HG03439 (cell line): Measurements from ENCODE around the gene DUSP7.

ENCODE experiments used
- ATAC-seq: cut with Tn5 transposase; IDR thresholded peaks from one replicate; pipeline ENCODE4 v1.9.1; 2021; ENCODE audit warnings: mild to moderate bottlenecking, moderate library complexity; ENCODE audit not compliant: unreplicated experiment

Gene DUSP7

DNA sequence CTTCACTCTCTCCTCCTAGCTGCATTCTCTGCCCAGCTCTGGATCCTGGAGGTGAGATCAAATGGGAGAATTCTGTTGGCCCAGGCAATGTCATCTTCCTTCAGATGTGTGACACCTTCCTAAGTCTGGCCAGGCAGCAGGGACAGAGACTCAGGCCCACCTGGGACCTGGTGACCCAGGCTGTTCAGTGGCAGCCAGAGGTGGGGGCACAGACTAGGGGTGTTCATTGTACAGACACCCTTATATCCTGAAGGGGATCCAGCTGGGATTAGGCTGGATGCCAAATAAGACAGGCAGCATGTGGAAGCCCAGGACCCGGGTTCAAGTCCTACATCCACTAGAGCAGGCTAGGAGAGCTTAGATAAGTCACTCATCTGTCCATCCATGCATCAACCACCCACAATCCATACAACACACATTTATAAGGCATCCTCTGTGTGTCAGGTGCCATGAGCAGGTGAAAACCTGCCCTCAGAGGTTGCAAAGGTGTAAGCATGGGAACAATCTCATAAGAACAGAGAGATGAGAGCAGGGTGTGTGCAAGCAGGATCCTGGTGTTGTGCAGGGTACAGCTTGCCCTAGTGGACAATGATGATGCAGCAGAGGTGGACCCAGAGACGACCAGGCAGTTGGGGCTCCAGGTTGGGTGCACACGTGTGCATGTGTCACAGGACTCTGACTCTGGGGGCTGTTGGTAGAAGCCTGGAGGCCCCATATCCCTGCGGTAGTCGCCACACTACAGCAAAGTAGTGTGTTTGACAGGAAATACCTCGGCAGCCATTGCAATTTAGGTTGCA is 42.4 kb downstream of the DUSP7 start:
- ATAC-seq = no peak

GRCh38 chr3:52012699-52013098 is 43.7 kb downstream of the DUSP7 start:
- ATAC-seq = no peak

GRCh38 chr3:52010431-52010830 is 45.9 kb downstream of the DUSP7 start:
- ATAC-seq = no peak

DNA sequence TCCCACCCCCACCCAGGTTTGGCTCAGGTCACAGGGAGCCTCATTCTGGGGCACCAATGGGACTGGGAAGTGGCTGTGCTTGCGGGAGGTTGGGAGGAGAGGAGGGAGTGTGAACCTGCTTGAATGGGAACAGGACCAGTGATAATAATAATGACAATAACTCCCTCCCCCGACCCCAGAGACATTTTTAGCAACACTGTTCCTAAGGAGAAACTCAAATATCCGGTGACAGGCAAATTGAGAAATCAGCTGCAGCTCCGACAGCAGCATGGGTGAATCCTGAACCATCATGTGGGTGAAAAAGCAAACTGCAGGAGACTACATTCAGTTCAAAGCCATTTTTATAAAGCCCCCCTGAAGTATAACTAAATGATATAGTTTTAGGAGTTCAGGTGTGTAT is 49.1 kb downstream of the DUSP7 start:
- no peak for ATAC-seq

GRCh38 chr3:52006820-52007133 is 49.6 kb downstream of the DUSP7 start:
- no peak for ATAC-seq

GRCh38 chr3:52006017-52006819 is 50.2 kb downstream of the DUSP7 start:
- no peak for ATAC-seq

GRCh38 chr3:52005571-52005986 is 50.8 kb downstream of the DUSP7 start:
- ATAC-seq = no peak

DNA sequence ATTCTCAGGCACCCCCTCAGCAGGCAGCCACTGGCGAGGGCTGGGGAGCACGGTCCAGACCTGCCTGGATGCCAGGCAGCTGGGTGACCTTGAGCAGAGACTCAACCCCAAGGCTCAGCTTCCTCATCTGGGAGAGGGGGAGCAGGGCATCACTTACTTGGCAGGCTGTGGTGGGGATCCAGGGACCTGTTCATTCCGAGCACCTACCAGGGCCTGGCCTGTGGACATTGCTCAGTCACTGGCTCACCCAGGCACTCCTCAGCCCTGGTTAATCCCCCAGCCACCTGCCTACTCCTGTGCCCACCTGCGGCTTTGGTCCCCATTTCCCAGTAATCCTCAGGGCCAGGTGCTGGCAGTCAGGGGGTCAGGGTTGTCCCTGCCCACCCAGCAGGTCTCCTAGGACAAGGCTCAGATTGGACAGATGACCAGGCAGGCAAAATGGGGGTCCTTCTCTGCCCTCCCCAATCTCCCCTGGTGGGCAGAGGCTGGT is 51.4 kb downstream of the DUSP7 start:
- ATAC-seq = no peak

DNA sequence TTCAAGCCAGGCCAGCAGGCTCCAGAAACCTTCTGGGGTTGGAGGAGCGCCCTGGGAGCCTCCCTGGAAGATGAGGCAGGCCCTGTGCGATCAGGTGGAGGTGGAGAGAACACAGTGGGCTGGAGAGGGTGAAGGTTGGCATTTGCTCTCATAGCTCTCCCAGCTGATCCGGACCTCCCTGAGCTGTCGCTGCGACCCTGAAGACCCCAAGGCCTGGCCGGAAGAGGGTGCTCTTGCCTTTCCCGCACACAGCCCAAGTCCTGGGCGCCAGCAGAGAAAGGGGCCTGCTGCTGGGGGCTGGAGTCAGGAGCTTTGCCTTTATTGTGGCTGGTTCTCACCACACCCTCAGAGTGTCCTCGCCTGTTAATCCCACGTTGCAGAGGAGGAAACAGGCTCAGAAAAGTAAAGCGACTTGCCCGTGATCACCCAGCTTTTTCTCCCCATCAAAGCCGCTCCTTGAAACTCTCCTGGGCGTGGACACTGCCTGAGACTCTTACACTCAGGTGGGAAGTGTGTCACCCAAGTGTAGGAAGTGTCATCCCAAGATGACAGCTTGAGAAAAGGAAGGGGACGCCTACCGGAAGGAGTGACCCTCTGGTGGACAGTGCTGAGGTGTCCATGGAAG is 52.1 kb downstream of the DUSP7 start:
- no peak for ATAC-seq

GRCh38 chr3:52002748-52003147 is 53.6 kb downstream of the DUSP7 start:
- no peak for ATAC-seq

DNA sequence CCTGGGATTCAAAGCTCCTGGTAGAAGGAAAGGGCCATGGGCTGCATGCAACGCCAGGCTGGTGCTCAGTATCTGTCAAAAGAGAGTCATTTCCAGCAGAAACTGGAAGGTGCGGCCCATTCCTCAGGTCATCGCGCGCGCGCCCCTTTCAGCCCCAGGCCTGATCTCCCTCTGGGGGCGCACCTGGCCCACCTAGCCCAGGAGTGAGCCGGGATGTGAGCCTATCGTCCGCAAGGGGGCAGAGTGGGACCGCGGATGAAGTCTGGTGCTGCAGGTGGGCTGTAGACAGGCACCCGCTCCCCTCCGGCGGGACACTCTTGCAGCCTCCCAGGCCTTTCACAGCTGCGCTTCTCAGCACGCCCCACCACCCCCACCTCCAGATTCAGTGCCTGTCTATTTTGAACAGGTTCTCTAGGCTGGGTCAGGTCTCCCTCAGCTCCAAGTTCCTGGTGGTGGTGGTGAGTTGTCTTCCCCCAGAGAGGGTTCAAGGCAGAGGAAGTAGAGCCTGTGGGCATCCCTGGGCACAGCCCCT is 54.9 kb downstream of the DUSP7 start:
- ATAC-seq = peak; percentile 70

DNA sequence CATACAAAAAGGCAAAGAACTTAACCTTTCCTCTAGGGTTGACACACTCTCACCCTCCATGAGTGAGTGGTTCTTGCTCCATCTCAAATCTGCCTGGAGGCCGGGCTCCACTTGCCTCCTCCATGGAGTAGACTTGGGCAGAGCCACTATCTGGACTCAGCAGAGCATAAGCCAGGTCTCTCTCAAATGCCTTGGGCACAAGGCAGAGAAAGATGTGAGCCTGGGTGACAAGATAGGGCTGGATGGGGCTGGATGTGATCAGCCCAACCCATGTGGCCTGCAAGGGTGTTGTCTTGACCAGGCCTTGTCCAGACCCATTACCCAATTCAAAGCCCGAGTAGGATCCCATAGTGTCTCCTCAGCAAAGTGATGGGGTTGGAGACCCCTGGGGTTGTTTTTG is 56.5 kb downstream of the DUSP7 start:
- ATAC-seq = no peak
